A375 (cell line): ENCODE measurements around the gene ABCA2. TPM values are rescaled to one million over a fixed set of nuclear protein-coding genes. Genes with fewer than 3 reads are reported as not detected.

Source experiments
- total RNA-seq: library from RNA; depleted of rRNA; stranded (reverse); fragments of >200 nt; shearing (Covaris generic); gene quantifications from 2 replicates; pipeline ENCODE4 v1.2.3, GENCODE V29; 2014; rRNA removed

Gene ABCA2
- total RNA-seq = 14.3 and 21.6 TPM in 2 replicates

GRCh38 chr9:137027369-137028262 lies at the start of gene ABCA2:
Gene ABCA2, minus strand, starts transcription at chr9:137028237. Its CDS starts 97 bp downstream, at chr9:137028140.

GRCh38 chr9:137077010-137077747 lies 49.1 kb upstream of the ABCA2 start, which contains the start of gene UAP1L1:
Gene UAP1L1, plus strand, starts transcription at chr9:137077517. Its CDS starts 16 bp downstream, at chr9:137077533.

GRCh38 chr9:137070201-137070905 lies 42.3 kb upstream of the ABCA2 start, which contains the start of gene SAPCD2:
Gene SAPCD2, minus strand, starts transcription at chr9:137070557. Its CDS starts 97 bp downstream, at chr9:137070460.

GRCh38 chr9:137053944-137054931 lies 26.2 kb upstream of the ABCA2 start, which contains the start of gene ENTPD2:
Gene ENTPD2, minus strand, starts transcription at chr9:137054061. Its CDS starts 64 bp downstream, at chr9:137053997.

GRCh38 chr9:137046088-137046787 lies 18.2 kb upstream of the ABCA2 start, which contains the start of gene NPDC1:
Gene NPDC1, minus strand, starts transcription at chr9:137046177. Its CDS starts 188 bp downstream, at chr9:137045989.

GRCh38 chr9:137031904-137032640 lies 4.0 kb upstream of the ABCA2 start, which contains the start of gene FUT7:
Gene FUT7, minus strand, starts transcription at chr9:137032088. Its CDS starts 97 bp downstream, at chr9:137031991.

GRCh38 chr9:136996361-136997292 lies 31.4 kb downstream of the ABCA2 start, which contains the start of gene CLIC3:
Gene CLIC3, minus strand, starts transcription at chr9:136996568. Its CDS starts 25 bp downstream, at chr9:136996543.

GRCh38 chr9:136991993-136992818 lies 35.8 kb downstream of the ABCA2 start, which contains the start of gene PAXX:
Gene PAXX, plus strand, starts transcription at chr9:136992422. Its CDS starts 22 bp downstream, at chr9:136992444.

GRCh38 chr9:136982232-136983051 lies 45.6 kb downstream of the ABCA2 start, which contains the start of gene LCNL1:
Gene LCNL1, plus strand, starts transcription at chr9:136982993. Its CDS starts 594 bp downstream, at chr9:136983587.

GRCh38 chr9:136977223-136977622 lies 50.8 kb downstream of the ABCA2 start, which contains the start of gene PTGDS:
Gene PTGDS, plus strand, starts transcription at chr9:136977504. Its CDS starts 75 bp downstream, at chr9:136977579.

Other genes with a start within 250 kb of the ABCA2 start
- gene TMEM141, start 236.9 kb downstream of the ABCA2 start, total RNA-seq = 97.1 and 113 TPM in 2 replicates
- 0.13 TPM in 1 of 2 replicates, not detected in the other for gene CCDC183, start 231.9 kb downstream of the ABCA2 start, total RNA-seq
- 57.9 and 69.5 TPM in 2 replicates for gene RABL6, start 220.3 kb downstream of the ABCA2 start, total RNA-seq
- gene AJM1, start 185.8 kb downstream of the ABCA2 start, total RNA-seq = 3.0 and 4.7 TPM in 2 replicates
- gene PHPT1, start 178.8 kb downstream of the ABCA2 start, total RNA-seq = 153 and 181 TPM in 2 replicates
- gene MAMDC4, start 175.9 kb downstream of the ABCA2 start, total RNA-seq = 3.6 TPM in 2 replicates
- gene EDF1, start 161.9 kb downstream of the ABCA2 start, total RNA-seq = 542 and 544 TPM in 2 replicates
- gene TRAF2, start 141.7 kb downstream of the ABCA2 start, total RNA-seq = 17.4 and 23.1 TPM in 2 replicates
- gene FBXW5, start 83.5 kb downstream of the ABCA2 start, total RNA-seq = 108 and 131 TPM in 2 replicates
- not detected in 2 replicates for gene C8G, start 83.0 kb downstream of the ABCA2 start, total RNA-seq
- gene LCN12, start 76.0 kb downstream of the ABCA2 start, total RNA-seq = 1.1 TPM in 1 of 2 replicates, not detected in the other
- gene PTGDS, start 50.7 kb downstream of the ABCA2 start, total RNA-seq = 1.4 TPM in 1 of 2 replicates, not detected in the other
- gene LCNL1, start 45.2 kb downstream of the ABCA2 start, total RNA-seq = not detected in 2 replicates
- 93.9 and 103 TPM in 2 replicates for gene PAXX, start 35.8 kb downstream of the ABCA2 start, total RNA-seq
- 0.19 TPM in 1 of 2 replicates, not detected in the other for gene CLIC3, start 31.7 kb downstream of the ABCA2 start, total RNA-seq
- not detected in 2 replicates for gene FUT7, start 3.9 kb upstream of the ABCA2 start, total RNA-seq
- gene NPDC1, start 17.9 kb upstream of the ABCA2 start, total RNA-seq = 20.1 and 25.3 TPM in 2 replicates
- gene ENTPD2, start 25.8 kb upstream of the ABCA2 start, total RNA-seq = not detected in 2 replicates
- gene SAPCD2, start 42.3 kb upstream of the ABCA2 start, total RNA-seq = 26.8 and 28.7 TPM in 2 replicates
- gene UAP1L1, start 49.3 kb upstream of the ABCA2 start, total RNA-seq = 4.7 and 4.8 TPM in 2 replicates
- 56.8 and 72.2 TPM in 2 replicates for gene MAN1B1, start 58.7 kb upstream of the ABCA2 start, total RNA-seq
- gene DPP7, start 86.5 kb upstream of the ABCA2 start, total RNA-seq = 111 and 150 TPM in 2 replicates
- not detected in 2 replicates for gene GRIN1, start 110.9 kb upstream of the ABCA2 start, total RNA-seq
- gene LRRC26, start 141.8 kb upstream of the ABCA2 start, total RNA-seq = not detected in 2 replicates
- not detected in 2 replicates for gene TMEM210, start 143.8 kb upstream of the ABCA2 start, total RNA-seq
- 26.1 and 32.6 TPM in 2 replicates for gene ANAPC2, start 160.3 kb upstream of the ABCA2 start, total RNA-seq
- gene SSNA1, start 160.4 kb upstream of the ABCA2 start, total RNA-seq = 111 and 115 TPM in 2 replicates
- gene TPRN, start 172.5 kb upstream of the ABCA2 start, total RNA-seq = 14.6 and 16.1 TPM in 2 replicates
- 39.9 and 43.5 TPM in 2 replicates for gene TMEM203, start 177.4 kb upstream of the ABCA2 start, total RNA-seq
- gene NDOR1, start 177.5 kb upstream of the ABCA2 start, total RNA-seq = 19.3 and 30.1 TPM in 2 replicates
- 0.61 and 1.5 TPM in 2 replicates for gene RNF208, start 194.0 kb upstream of the ABCA2 start, total RNA-seq
- gene CYSRT1, start 196.9 kb upstream of the ABCA2 start, total RNA-seq = 0.29 and 0.98 TPM in 2 replicates
- gene RNF224, start 199.3 kb upstream of the ABCA2 start, total RNA-seq = 0.05 and 0.94 TPM in 2 replicates
- gene SLC34A3, start 202.7 kb upstream of the ABCA2 start, total RNA-seq = not detected in 2 replicates
- gene TUBB4B, start 213.1 kb upstream of the ABCA2 start, total RNA-seq = 287 and 331 TPM in 2 replicates
- not detected in 2 replicates for gene STPG3, start 223.0 kb upstream of the ABCA2 start, total RNA-seq
- gene NELFB, start 227.1 kb upstream of the ABCA2 start, total RNA-seq = 51.1 and 51.2 TPM in 2 replicates
- 6.9 and 8.7 TPM in 2 replicates for gene TOR4A, start 249.5 kb upstream of the ABCA2 start, total RNA-seq